Bone marrow (tissue), 2 donors: ENCODE measurements around the gene RPL28.
"Not testable (repeated sequence)": the region's sequence is repeated elsewhere in the genome, so short reads cannot be mapped to it uniquely, and the experiment has no call there.

ENCODE experiments used
- DNase-seq, 2 donors: peaks; one replicate each; lab custom pipeline; 2025; lab: John Stamatoyannopoulos, UW

The RPL28 gene

GRCh38 chr19:55426042-55426441, 40.3 kb downstream of the RPL28 start:
- DNase-seq, result no peak

GRCh38 chr19:55431183-55431582, 45.5 kb downstream of the RPL28 start:
- DNase-seq, result no peak

- DNase-seq, result no peak
These were observed 46.7 kb downstream of the RPL28 start for GRCh38 chr19:55432241-55432959.

- DNase-seq, result no peak
These were observed 47.6 kb downstream of the RPL28 start for GRCh38 chr19:55433292-55433691.

GRCh38 chr19:55434356-55434919, 48.7 kb downstream of the RPL28 start:
- no peak for DNase-seq

GRCh38 chr19:55435020-55435419, 49.3 kb downstream of the RPL28 start:
- no peak for DNase-seq

GRCh38 chr19:55436847-55437246, 51.1 kb downstream of the RPL28 start:
- no peak for DNase-seq

- no peak for DNase-seq
These were observed 51.7 kb downstream of the RPL28 start for GRCh38 chr19:55437410-55437809.

GRCh38 chr19:55439052-55439451, 53.3 kb downstream of the RPL28 start:
- DNase-seq, result no peak

GRCh38 chr19:55440411-55441105, 54.8 kb downstream of the RPL28 start:
- DNase-seq, result no peak

- no peak for DNase-seq
These were observed 55.6 kb downstream of the RPL28 start for GRCh38 chr19:55441319-55441691.

- no peak for DNase-seq
These were observed 56.1 kb downstream of the RPL28 start for GRCh38 chr19:55441692-55442321.

GRCh38 chr19:55442372-55442961, 56.7 kb downstream of the RPL28 start:
- DNase-seq, result no peak

GRCh38 chr19:55443045-55443823, 57.5 kb downstream of the RPL28 start, which contains the start of gene SHISA7:
TSS of gene SHISA7 (minus strand) at chr19:55443300. CDS start at chr19:55442863, 437 bp downstream.
- DNase-seq, result no peak

GRCh38 chr19:55443824-55444480, 58.2 kb downstream of the RPL28 start:
- DNase-seq, result no peak

- no peak for DNase-seq
These were observed 58.9 kb downstream of the RPL28 start for GRCh38 chr19:55444646-55445045.

- no peak for DNase-seq
These were observed 60.3 kb downstream of the RPL28 start for GRCh38 chr19:55446060-55446459.

GRCh38 chr19:55447421-55448174, 61.9 kb downstream of the RPL28 start:
- DNase-seq, result no peak

GRCh38 chr19:55448175-55448490, 62.4 kb downstream of the RPL28 start:
- not testable (repeated sequence) for DNase-seq

- DNase-seq, result no peak
These were observed 63.7 kb downstream of the RPL28 start for GRCh38 chr19:55449469-55449868.
